ENCODE measurements around the gene CSF3.

CSF3 gene

GRCh38 chr17:40025991-40026815 is 11.0 kb downstream of the CSF3 start:
- DNase-seq = peak; percentile 54

DNA sequence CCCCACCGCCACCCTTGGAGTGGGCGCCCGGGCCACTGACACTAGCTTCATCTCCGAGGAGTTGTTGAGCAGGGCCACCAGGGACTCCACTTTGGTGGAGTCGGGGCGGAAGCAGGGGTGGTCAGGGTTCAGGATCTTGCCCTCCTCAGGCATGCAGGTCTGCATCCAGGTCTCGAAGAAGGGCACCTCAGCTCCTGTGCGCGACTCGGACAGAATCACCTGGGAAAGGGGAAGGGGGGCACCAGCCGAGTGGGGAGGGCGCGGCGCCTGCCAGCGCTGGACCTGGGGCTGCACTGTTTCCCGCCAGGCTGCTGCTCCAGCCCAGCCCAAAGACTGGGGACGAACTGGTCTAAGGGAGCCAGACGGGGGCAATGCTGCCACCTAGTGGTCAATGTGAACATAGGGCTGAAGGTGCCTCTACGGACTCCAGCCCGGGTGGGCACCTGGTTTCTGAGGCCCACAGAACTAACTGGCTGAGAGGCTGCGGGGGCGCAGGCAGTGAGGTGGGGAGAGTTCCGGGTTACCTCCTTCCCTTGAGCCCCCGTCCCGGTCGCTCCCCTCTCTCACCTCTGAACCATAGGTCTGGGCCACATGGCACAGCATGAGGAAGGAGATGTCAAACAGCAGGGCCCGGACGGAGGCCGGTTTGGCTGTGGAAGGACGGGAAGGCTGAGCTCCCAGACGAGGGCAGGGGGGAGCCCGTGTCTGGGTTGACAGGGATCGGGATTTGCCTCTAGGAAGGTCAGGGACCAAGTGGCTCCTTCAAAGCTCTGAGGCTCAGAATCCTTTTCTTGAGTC is 11.8 kb downstream of the CSF3 start:
- DNase-seq = peak; percentile 73

- no peak for DNase-seq
These were observed 12.4 kb downstream of the CSF3 start for GRCh38 chr17:40027614-40028012.

GRCh38 chr17:40028595-40028994 is 13.4 kb downstream of the CSF3 start:
- no peak for DNase-seq

GRCh38 chr17:40031706-40032105 is 16.5 kb downstream of the CSF3 start:
- no peak for DNase-seq

GRCh38 chr17:40032322-40033320 is 17.4 kb downstream of the CSF3 start:
- DNase-seq = no peak

DNA sequence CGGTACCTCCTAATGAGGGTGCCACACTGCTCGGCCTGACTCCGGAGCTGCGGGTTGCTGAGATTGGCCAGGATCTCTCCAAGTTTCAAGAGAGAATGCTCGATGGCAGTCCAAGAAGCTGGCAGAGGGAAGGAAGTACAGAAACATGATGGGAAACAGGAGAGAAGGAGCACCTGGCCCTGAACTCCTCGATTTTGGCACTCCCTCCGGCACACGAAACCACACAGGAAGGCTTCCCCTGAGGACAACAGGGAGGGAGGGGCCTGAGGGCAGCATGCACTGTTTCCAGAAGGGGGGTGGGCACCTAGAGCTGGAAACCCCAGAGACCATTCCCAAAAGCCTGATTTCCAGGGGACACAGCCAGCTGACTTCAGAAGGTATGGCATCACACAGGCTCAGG is 18.1 kb downstream of the CSF3 start:
- no peak for DNase-seq

DNA sequence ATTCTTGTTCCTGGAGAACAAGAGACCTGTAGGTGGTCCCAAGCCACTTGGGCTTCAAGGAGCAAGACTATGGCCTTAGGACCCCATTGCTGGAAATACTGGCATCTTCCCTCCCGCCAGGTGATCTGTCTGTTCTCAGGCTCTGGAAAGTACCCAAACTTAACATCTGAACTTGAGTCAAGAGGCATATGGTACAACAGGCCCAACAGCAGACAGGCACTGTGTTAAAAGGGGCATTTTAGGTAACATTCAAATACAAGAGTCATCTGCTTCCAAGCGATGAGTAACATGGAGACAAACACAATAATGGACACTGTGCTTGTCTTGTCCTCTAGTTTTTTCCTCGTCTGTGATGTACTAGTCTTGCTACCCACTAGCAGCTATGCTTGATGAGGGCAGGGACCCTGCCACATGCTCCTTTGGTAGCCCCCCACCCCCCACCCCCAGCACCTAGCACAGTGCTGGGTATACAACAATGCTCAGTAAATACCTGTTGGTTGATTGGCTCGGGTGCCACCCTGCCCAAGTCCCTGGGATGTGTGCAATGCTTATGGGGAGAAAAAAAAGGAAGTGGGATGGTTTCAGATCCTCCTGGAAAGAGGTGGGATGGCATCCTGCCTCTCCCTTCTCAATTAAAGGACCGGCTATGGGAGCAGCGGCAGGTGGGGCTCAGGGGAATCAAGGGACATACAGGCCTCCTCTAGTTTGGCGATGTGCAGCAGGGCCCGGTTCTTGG is 19.4 kb downstream of the CSF3 start:
- no peak for DNase-seq

GRCh38 chr17:40035162-40035559 is 19.9 kb downstream of the CSF3 start:
- DNase-seq = no peak

GRCh38 chr17:40038882-40039513 is 23.8 kb downstream of the CSF3 start:
- no peak for DNase-seq

DNA sequence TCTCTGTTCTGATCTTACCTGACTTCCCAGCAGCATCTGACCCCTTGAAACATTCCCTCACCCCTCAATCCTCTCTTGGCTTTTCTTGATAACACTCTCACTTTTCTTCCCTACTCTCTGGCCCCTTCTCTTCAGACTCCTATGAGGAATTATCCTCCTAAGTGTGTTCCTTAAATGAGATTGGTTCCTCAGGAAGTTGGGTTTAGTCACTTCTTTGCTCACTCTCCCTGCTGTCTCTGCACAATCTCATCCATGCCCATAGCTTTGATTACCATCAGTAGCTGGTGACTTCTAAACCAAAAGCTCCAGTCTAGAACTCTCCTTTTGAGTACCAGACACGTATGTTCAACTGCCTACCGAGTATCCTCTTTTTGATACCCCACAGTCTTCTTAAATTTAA is 26.0 kb downstream of the CSF3 start:
- DNase-seq = no peak

GRCh38 chr17:40056379-40057015 is 41.3 kb downstream of the CSF3 start:
- no peak for DNase-seq

DNA sequence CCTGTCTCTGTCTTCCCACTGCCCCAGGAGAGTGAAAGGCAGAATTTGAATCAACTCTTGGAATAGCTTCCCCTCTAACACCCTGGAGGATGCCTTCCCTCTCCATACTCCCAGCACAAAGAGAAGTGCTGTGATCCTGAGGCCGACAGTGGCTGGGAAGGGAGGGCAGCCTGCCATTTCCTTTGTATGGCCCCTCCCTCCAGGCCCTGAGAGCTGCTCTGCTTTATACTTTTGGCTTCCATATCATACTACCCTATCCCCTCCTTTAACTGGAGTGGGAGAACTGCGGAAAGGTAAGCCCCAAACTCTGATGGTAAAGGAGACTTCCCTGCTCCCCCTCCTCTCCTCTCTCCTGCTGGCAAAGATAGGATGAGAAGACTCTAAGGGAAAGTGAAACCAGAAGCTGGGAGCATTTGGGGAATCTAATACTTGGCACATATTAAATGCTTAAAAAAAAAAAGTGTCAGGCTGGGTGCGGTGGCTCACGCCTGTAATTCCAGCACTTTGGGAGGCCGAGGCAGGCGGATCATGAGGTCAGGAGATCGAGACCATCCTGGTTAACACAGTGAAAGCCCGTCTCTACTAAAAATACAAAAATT is 43.0 kb downstream of the CSF3 start:
- DNase-seq = no peak

GRCh38 chr17:40058865-40059264 is 43.6 kb downstream of the CSF3 start:
- DNase-seq = no peak

DNA sequence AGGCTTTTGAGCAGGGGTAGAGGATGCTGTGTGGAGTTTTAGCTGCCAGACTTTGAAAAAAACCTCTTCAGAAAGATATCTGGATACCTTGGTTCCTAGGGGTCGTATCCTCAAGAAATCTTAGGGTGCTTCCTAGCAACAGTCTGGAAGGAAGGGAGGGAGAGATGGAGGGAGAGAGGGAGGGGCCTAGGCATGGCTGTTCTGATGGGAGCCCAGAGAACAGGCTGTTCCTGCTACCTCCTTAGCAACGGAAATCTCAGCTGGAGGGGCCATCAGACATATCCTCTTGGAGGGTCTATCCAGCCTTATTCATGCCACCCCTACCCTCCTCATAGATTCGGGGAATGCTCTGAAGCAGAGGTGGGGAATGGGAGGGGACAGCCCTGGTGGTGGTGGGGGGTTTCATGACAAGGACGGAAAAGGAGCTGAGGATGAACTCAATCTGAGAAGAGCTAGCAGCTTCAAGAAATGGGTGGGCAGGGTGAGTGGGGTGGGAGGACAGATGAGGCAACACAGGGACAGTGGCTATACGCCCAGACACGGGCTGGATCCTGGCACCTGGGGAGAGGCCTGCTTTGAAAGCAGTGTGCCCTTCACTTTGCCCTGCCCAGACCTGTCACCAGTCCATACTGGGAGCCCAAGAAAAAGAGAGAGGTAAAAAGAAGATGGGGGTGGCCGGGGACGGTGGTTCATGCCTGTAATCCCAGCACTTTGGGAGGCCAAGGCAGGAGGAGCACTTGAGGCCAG is 44.7 kb downstream of the CSF3 start:
- DNase-seq = no peak

DNA sequence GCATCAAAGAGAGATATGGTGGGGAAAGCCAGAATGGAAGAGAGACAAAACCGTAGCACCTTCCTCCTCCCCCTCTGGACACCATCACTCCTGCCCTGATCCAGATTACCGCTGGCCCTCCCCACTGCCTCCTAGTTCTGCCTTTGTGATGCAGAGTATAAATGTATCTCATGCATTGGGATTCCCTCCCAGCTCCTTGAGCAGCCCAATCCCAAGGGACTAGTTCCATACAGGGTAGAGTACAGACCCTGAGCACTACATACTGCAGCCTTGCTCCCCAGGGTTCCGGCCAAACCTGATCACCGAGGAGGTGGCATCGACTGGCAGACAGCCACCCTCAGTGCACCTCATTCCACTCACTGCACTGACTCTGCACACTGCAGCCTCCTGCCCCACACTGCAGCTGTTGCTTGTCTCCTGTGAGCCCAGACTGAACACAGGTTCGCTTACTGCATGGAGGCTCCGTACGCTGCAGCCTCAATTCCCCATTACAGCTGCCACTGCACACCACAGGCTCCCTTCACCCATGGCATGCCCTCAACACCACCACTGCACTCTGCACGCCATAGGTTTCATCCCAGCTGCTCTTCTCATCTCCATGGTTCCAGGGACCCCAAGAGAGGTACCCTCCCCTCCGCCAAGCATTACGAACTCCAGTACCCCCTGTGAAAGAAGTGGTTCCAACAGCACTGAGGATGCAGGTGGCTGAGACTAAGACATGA is 45.8 kb downstream of the CSF3 start:
- no peak for DNase-seq

- no peak for DNase-seq
These were observed 46.4 kb downstream of the CSF3 start for GRCh38 chr17:40061609-40062038.

DNA sequence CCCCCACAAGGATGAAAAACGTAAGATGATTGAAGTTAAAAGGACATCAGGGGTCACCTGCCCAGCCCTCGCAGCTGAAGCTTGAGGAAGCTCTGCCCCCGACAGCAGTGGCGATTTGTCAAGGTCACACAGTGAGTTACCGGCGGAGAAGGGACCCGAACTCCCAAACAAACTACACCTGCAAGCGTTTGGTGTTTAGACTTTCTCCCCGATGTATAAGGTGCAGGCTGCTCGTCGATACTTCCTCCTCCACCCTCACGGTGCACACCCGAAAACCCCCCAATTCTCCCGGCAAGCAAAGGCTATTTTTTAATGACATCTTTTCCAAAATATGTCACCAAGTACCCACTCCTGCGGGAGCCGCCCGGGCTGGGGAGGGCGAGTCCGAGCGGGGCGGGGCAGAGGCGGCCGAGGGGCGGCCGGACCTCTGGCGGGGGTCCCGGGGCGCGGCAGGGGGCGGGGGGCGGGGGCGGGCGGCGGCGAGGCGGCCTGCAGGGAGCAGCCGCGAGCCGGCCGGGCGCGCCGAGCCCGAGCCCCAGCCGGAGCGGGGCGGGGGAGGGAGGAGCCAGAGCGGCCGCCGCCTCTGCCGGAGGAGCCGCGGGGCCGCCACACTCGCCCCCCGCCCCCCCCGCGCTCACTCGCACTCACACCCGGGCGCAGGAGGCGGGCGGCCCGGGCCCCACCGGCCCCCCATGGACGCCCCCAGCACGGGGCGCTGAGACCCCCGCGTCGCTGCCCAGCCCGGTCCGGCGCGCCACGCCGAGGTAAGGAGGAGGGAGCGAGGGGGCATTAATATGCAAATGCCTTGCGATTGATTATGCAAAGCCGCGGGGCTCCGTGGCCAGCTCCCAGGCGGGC is 47.3 kb downstream of the CSF3 start, which contains the start of gene THRA:
Gene THRA (plus strand): TSS at position 637 of the 858 bp plus-strand sequence. CDS start 11,524 bp downstream, outside the sequence.
- peak; percentile 79 for DNase-seq
